GM19452 (cell line): ENCODE results near the gene CPB2.
A peak's percentile ranks its signal among the peaks of the same experiment; 100 is the strongest.

Source experiments
- ATAC-seq: cut with Tn5 transposase; IDR thresholded peaks from one replicate; pipeline ENCODE4 v1.9.1; 2021; ENCODE audit not compliant: unreplicated experiment

CPB2 gene

GRCh38 chr13:46053162-46054012, 51.4 kb downstream of the CPB2 start:
- ATAC-seq: no peak

DNA sequence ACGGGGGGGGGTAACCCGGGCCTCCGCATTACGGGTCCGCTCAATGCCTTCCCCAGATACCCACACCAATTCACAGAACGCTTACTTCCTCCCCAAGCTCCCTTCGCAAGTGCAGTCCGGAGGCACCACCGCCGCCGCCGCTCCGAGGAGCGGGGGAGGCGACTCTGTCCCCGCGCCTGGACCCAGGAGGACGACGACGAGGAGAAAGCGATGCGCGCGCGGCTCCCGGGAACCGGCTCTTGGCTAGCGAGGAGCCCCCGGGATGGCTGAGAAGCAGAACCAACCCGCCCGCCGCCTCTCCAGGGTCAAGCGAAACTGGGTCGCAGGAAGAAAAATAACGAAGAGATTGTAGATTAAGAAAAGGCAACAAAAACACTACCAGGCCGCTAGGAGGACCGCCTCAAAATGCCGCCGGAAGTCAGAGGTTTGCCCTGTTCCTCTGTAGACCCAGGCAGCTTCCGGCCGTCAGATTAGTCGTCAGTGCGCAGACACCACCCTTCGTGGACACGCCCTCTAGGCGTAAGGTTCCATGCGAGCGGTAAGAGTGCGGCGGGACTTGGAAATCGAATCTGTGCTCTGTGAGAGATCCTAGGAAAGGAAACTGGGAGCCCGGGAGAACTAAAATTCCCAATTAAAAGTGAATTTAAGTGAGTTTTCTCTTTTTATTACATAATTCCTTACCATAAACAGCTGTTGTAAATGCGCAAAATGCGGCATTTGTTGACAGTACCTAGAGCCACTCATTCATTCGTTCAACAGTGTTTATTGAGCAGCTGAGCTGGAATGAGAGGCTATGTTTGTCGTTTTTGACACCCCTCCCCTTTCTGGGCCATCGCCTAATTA, 52.3 kb downstream of the CPB2 start, which contains the start of gene ZC3H13:
Gene ZC3H13, minus strand, starts transcription at position 428 of the 843 bp plus-strand sequence. CDS start 7,239 bp downstream, outside the sequence.
- ATAC-seq: peak; percentile 100

DNA sequence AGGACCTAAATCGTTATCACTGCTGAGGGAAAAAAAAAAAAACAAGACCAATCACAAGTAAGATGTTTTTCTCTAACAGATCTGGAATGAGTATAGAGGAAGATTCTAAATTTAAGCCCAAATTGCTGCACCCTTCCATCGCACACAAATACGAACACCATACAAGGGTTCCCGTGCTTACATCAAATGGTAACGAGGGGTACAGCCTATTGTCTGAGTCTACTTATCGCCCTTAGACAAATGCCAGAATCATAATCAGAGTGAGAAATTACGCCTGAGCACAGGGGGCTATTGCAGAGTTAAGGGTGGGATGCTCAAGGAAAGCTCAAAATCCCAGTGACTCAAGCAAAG, 52.9 kb downstream of the CPB2 start:
- no peak for ATAC-seq

DNA sequence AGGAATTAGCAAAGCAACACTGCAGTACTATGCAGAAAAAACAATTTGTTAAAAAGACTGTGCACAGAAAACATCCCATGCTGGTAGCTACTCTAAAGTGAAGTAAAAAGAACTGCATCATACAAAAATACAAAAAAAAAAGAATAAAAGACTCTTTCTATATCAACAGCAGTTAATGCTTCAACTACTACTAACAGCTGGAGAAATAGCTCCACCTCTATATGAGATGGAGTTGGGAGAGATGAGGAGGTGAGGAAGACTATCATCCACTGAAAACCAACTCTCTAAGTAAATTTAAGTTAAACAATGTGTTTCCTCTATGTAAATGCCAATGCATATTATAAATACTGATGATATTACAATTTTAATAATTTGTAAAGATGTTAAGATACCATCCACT, 54.1 kb downstream of the CPB2 start:
- no peak for ATAC-seq

DNA sequence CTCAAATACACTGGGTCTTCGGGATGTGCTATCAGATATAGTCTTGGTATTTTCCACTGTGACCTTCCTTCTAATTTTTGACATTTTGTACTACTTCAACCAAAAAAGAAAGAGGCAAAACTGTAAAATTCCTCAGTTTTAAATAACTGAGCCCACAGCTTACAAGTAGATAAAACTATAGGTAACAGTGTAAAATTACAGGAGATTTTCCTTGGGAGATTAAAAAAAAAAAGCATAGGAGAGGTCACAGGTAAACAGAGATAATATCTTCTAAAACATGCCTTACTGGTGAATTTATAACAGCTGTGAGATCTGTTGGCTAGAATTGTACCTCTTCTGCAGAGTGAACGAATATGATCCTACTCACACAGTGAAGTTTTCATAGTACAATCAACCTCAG, 59.4 kb downstream of the CPB2 start:
- no peak for ATAC-seq

DNA sequence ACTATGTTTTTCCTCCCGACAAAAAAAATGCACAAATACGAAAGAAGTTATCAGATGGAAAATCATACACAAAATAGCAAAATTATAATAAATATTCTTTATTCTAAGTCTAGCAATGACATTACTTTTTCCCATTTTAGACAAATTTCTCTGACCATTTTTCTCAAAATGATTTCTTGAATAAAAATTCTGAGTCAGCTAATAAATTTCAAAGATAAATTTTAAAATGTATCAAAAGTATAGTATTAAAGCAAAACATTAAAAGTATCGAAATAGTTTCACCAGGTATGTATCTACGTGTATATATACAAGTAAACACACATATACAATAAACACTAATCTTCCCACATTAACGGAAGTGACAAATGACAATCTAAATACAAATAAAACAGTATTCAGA, 61.2 kb downstream of the CPB2 start:
- ATAC-seq: no peak

DNA sequence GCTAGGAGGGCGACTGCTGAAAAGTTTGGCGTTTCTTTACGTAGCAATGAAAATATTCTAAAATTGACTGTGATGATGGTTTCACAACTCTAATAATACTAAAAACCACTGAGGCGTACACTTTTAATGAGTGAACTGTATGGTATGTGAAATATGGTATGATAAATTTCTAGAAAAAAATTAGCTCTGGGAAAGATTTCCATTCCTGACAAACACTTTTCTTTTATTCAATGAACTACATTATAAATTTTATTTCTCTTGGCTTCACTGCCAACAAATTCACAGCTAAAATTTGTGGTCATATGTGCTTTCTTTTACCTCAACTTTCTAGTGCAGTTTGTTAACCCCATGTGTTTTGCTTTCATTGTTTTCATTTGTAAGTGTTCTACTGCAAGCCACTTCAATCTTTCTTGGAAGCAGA, 63.4 kb downstream of the CPB2 start:
- ATAC-seq: no peak

GRCh38 chr13:46040763-46041162, 64.1 kb downstream of the CPB2 start:
- ATAC-seq: no peak

GRCh38 chr13:46039411-46040182, 65.2 kb downstream of the CPB2 start:
- ATAC-seq: no peak

- no peak for ATAC-seq
Observed at GRCh38 chr13:46038296-46038695, 66.5 kb downstream of the CPB2 start.

- no peak for ATAC-seq
Observed at GRCh38 chr13:46035066-46035465, 69.8 kb downstream of the CPB2 start.

GRCh38 chr13:46032341-46032740, 72.5 kb downstream of the CPB2 start:
- no peak for ATAC-seq

- ATAC-seq: no peak
Observed at GRCh38 chr13:46031581-46032263, 73.1 kb downstream of the CPB2 start.

GRCh38 chr13:46025157-46025556, 79.7 kb downstream of the CPB2 start:
- ATAC-seq: no peak

- no peak for ATAC-seq
Observed at GRCh38 chr13:46022481-46022880, 82.4 kb downstream of the CPB2 start.

- ATAC-seq: no peak
Observed at GRCh38 chr13:46016216-46016615, 88.6 kb downstream of the CPB2 start.

DNA sequence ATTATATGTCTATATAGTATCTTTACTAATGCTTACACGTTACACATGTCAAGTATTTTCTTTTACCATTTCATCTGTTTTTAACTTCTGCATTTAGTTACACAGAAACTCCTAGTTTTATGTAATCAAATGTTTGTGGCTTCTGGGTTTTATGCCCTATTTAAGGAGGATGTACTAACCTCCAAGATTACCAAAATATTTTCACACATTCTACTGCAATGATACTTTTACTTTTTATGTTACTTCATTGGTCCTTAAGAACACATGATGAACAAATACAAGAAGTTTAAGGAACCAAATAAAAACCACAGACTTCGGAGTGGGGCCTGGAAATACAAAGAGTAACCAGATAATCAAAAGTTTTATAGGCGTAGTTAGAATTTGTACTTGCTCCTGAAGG, 89.5 kb downstream of the CPB2 start:
- no peak for ATAC-seq

- ATAC-seq: no peak
Observed at GRCh38 chr13:46012404-46012803, 92.4 kb downstream of the CPB2 start.

GRCh38 chr13:46010148-46010547, 94.7 kb downstream of the CPB2 start:
- ATAC-seq: no peak

DNA sequence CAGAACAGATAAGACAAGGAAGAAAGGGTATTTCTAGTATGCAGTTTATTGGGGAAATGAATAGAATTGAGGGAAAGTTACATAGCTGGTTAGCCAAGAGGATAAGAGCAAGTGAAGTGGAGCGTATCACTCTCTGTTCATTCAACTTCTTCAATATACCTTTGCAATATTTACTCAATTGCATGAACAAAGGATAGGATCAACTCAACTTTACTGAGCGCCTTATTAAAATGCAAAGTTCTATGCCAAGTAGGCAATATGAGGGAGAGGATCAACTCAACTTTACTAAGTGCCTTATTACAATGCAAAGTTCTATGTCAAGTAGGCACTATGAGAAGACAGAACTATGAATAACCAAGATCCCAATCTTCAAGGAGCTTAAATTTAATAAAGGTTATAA, 96.2 kb downstream of the CPB2 start:
- no peak for ATAC-seq
